ENCODE measurements around the gene ENAH. TPM values are rescaled to one million over a fixed set of nuclear protein-coding genes. Genes with fewer than 3 reads are reported as not detected.

Gene ENAH
- total RNA-seq, 1 experiment from 2014 or later, result 246 TPM

GRCh38 chr1:225593414-225593813 is 59.5 kb downstream of the ENAH start:
- Histone ChIP-seq H3K36me3 (peaks cover 23% of the 10 kb centered on the region), H3K27me3 (no peaks in the 10 kb centered on the region), H3K27ac (no peak overlapping the region), H3K4me1 (peaks cover 22% of the 10 kb centered on the region), H3K4me3 (no peak overlapping the region), H3K9me3 (replicated peaks) (no peaks in the 10 kb centered on the region)
- no peak for DNase-seq

GRCh38 chr1:225592362-225593025 is 60.4 kb downstream of the ENAH start:
- Histone ChIP-seq H3K27me3 (no peaks in the 10 kb centered on the region), H3K4me1 (peaks cover 22% of the 10 kb centered on the region)

DNA sequence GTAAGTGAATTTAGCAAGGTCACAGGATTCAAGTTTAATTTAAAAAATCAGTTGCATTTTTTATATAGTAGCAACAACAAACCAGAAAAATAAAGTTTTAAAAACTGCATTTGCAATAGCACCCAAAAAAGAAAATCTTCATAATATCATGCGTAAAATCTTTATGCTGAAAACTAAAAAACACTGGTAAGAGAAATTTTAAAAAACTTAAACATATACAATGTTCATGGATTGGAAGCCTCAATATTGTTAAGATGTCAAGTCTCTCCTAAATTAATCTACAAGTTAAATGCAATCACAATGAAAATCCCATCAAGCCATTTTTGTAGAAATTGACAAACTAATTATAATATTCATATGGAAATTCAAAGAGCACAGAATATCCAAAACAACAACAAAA is 65.6 kb downstream of the ENAH start:
- Histone ChIP-seq H3K4me3 (no peak overlapping the region), H3K27ac (no peak overlapping the region), H3K9me3 (replicated peaks) (peaks cover 3% of the 10 kb centered on the region; the same call in 1 of the 2 replicates), H3K27me3 (no peaks in the 10 kb centered on the region), H3K36me3 (peaks cover 27% of the 10 kb centered on the region), H3K4me1 (peaks cover 5% of the 10 kb centered on the region; the same call in 1 of the 2 replicates)
- no peak for DNase-seq

More at GRCh38 chr1:225592362-225593025, 60.4 kb downstream of the ENAH start:
- no peaks in the 10 kb centered on the region for H3K9me3 ChIP-seq (replicated peaks)
- no peak overlapping the region for H3K27ac ChIP-seq
- no peak for DNase-seq
- H3K36me3 ChIP-seq, result peaks cover 29% of the 10 kb centered on the region
- H3K4me3 ChIP-seq, result no peak overlapping the region

DNA sequence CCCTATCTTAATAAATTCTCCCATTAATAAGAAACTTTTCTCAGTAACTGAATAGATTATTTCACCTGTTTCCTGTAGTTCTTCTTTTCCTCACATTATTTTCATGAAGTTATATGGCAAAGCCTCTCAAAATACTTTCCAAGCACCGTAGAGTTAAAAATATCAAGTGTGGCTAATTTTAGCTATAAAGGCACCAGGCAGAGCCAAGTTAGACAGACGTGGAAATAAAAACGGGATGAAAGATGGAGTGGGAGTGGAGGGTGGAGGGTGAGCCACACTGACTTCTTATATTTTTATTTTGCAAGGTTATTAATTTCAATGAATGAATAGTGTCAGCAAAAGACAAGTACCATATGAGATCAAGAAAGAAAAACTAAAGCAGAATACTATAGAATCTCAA is 71.7 kb downstream of the ENAH start:
- Histone ChIP-seq H3K27me3 (no peaks in the 10 kb centered on the region), H3K4me1 (peaks cover 16% of the 10 kb centered on the region), H3K36me3 (peaks cover 14% of the 10 kb centered on the region), H3K27ac (no peak overlapping the region), H3K4me3 (no peak overlapping the region), H3K9me3 (replicated peaks) (no peaks in the 10 kb centered on the region)
- DNase-seq, result no peak

DNA sequence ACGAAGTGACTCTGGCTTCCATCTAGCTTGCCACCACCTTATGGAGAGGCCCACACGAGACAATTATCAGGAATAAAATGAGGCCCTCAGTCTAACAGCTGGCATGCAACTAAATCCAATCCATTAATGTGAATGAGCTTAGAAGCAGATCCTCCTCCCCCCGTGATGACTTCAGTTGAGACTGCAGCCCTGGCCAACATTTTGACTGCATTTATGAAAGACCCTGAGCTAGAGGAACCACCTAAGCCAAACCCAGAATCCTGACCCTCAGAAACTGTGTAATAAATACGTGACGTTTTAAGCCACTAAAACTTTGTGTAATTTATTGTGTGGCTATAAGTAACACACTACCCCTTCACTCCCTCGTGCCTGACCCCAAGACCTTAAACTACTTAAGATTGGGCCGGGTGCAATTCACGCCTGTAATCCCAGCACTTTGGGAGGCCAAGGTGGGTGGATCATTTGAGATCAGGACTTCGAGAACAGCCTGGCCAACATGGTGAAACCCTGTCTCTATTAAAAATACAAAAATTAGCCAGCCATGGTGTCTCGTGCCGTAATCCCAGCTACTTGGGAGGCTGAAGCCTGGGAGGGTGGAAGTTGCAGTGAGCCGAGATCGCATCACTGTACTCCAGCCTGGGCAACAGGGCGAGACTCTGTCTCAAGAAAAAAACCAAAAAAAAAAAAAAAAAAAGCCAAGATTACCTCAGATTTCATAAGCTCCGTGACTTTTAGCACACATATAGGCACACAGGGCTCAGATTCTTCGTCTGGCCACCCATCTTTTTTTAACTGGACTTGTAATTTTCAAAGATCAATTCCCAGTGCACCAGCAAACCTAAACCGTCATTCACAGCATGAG is 72.5 kb downstream of the ENAH start:
- H3K4me1 ChIP-seq, result peaks cover 16% of the 10 kb centered on the region
- H3K27ac ChIP-seq, result no peak overlapping the region
- DNase-seq, result peak; percentile 46 to 78
- H3K9me3 ChIP-seq (replicated peaks), result no peaks in the 10 kb centered on the region
- no peaks in the 10 kb centered on the region for H3K27me3 ChIP-seq
- peaks cover 15% of the 10 kb centered on the region for H3K36me3 ChIP-seq
- no peak overlapping the region for H3K4me3 ChIP-seq

- Histone ChIP-seq H3K27ac (no peak overlapping the region), H3K4me1 (peaks cover 12% of the 10 kb centered on the region), H3K36me3 (peaks cover 10% of the 10 kb centered on the region), H3K4me3 (no peak overlapping the region), H3K27me3 (no peaks in the 10 kb centered on the region), H3K9me3 (replicated peaks) (no peaks in the 10 kb centered on the region)
- DNase-seq, result no peak
These were observed 74.5 kb downstream of the ENAH start for GRCh38 chr1:225578251-225578977.

- no peaks in the 10 kb centered on the region for H3K27me3 ChIP-seq
- no peak for DNase-seq
- H3K4me3 ChIP-seq, result no peak overlapping the region
- peaks cover 11% of the 10 kb centered on the region for H3K36me3 ChIP-seq
- peaks cover 12% of the 10 kb centered on the region for H3K4me1 ChIP-seq
- no peaks in the 10 kb centered on the region for H3K9me3 ChIP-seq (replicated peaks)
- H3K27ac ChIP-seq, result no peak overlapping the region
These were observed 75.7 kb downstream of the ENAH start for GRCh38 chr1:225577241-225577640.

DNA sequence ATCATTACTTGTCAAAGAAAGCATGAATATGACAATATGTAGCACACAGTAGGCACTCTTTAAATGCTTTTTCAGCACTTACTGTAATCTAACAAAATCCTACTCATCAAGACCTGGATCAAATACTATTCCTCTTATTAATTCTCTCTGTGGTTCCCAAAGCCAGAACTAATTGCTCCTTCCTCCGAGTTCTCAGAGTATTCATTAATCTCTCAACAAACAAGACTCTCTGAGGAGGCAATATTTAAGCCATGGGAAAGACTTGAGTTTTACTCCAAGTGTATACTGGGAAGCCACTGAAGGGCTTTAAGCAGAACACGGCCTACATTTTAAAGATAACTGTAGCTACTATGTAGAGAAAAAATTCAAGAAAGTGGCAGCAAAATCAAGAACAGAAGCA is 79.7 kb downstream of the ENAH start:
- DNase-seq, result peak in 1 of 2 experiments; percentile 25
- no peaks in the 10 kb centered on the region for H3K9me3 ChIP-seq (replicated peaks)
- no peak overlapping the region for H3K4me3 ChIP-seq
- H3K4me1 ChIP-seq, result peaks cover 3% of the 10 kb centered on the region; the same call in 1 of the 2 replicates
- H3K27me3 ChIP-seq, result no peaks in the 10 kb centered on the region
- no peak overlapping the region for H3K27ac ChIP-seq
- H3K36me3 ChIP-seq, result peaks cover 6% of the 10 kb centered on the region; the same call in 1 of the 2 replicates

DNA sequence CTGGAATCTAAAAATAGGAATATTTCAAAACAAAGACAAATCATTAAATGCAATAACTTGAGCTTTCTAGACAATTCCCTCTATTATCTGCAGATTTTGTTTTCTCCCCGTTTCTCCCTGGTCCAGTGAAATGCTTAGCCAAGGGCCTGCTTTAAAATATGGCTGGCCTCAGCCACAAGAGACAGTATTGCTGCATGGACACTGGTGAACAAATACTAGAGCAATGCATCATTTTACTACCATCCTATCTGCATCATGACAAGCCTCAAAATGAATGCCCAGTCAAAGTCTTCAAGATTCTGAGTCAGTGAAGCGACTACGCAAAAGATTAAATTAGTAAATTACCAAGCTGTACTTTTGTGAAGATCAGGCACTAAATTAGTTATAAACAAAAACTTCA is 80.5 kb downstream of the ENAH start:
- Histone ChIP-seq H3K36me3 (peaks cover 9% of the 10 kb centered on the region), H3K4me3 (no peak overlapping the region), H3K27ac (no peak overlapping the region), H3K9me3 (replicated peaks) (no peaks in the 10 kb centered on the region), H3K27me3 (no peaks in the 10 kb centered on the region), H3K4me1 (peaks cover 8% of the 10 kb centered on the region)
- no peak for DNase-seq

DNA sequence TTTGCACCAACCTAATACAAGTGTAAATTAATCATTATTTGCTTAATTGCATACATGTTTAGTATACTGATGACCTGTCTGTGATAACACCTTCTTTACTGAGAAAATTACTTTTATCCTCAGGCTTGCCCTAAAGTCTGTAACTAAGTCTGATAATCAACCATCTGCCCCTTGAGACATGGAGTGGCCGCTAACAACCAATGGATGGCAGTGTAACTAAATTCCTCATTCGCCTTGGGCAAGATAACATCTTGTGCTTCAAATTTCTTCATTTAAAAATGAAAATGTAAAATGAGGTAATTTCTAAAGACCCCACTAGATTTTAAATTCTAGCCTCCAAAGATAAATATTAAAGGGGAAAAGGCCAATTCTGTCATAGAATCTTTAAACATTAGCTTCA is 85.1 kb downstream of the ENAH start:
- H3K36me3 ChIP-seq, result peaks cover 48% of the 10 kb centered on the region
- peak in 1 of 2 experiments; percentile 44 for DNase-seq
- H3K4me3 ChIP-seq, result no peak overlapping the region
- peaks cover 11% of the 10 kb centered on the region for H3K4me1 ChIP-seq
- no peak overlapping the region for H3K27ac ChIP-seq
- H3K9me3 ChIP-seq (replicated peaks), result no peaks in the 10 kb centered on the region
- H3K27me3 ChIP-seq, result no peaks in the 10 kb centered on the region

DNA sequence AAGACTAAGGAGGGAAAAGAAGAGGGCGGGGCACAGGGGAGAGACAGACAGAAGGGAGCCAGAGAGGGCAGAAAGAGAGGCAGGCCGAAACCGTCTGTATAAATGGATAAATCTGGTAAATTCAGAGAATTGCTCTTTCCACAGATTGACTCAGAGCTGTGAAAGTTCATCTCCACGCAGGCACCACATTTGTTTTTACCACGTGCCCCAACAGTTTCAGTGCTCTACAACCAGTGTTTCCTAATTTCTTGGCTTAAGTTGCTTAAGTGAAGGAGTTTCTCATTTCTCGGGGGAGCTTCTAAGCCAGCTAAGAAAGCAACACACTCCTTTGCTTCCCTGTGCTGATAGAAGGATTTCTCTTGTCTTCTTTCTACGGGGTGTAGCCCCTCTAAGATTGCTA is 87.1 kb downstream of the ENAH start:
- Histone ChIP-seq H3K4me1 (peaks cover 11% of the 10 kb centered on the region), H3K4me3 (no peak overlapping the region), H3K36me3 (peaks cover 60% of the 10 kb centered on the region), H3K27me3 (no peaks in the 10 kb centered on the region), H3K27ac (no peak overlapping the region), H3K9me3 (replicated peaks) (no peaks in the 10 kb centered on the region)
- no peak for DNase-seq

DNA sequence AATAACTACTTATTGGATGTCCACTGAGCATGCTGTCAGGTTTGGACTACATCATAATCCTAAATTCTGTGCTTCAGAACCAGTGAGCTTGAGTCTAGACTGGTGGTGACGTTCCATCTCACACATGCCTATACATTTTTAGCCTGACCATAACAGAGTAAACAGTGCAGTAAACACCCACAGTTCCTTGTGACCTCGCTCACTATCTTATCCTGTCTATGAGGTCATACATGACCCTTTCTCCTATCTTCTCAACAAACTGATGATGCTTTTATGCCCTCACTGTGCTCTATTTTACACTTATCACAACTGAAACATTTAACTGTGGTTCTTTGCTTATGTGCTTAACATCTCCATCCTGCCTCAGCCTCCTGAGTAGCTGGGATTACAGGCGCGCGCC is 91.2 kb downstream of the ENAH start:
- Histone ChIP-seq H3K27me3 (no peaks in the 10 kb centered on the region), H3K27ac (no peak overlapping the region), H3K36me3 (peaks cover 88% of the 10 kb centered on the region), H3K4me3 (no peak overlapping the region), H3K9me3 (replicated peaks) (peaks cover 2% of the 10 kb centered on the region; the same call in 1 of the 2 replicates), H3K4me1 (0 out of 2 replicates have a peak, but pooled peaks cover 4% of the 10 kb centered on the region)
- DNase-seq, result no peak

GRCh38 chr1:225559902-225560301 is 93.0 kb downstream of the ENAH start:
- Histone ChIP-seq H3K36me3 (peaks cover 80% of the 10 kb centered on the region), H3K27me3 (no peaks in the 10 kb centered on the region), H3K4me3 (no peak overlapping the region), H3K9me3 (replicated peaks) (peaks cover 5% of the 10 kb centered on the region; the same call in 1 of the 2 replicates), H3K4me1 (0 out of 2 replicates have a peak, but pooled peaks cover 4% of the 10 kb centered on the region), H3K27ac (no peak overlapping the region)
- DNase-seq, result no peak

DNA sequence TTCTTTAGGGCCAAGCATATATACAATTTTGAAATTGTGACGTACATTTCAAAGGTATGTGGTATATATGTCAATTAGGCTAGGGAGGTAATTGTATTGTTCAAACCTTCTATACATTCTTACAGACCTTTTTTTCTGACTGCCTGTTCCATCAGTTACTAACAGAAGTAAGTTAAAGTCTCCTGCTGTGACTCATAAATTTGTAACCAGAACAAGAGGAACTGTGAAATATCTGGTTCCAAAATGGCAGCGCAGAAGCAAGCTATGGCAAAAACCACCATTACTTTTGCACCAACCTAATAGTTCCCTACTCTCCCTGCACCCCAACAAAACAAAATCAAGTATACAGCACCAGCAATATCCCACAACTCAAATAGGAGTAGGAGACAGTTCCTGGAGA is 93.6 kb downstream of the ENAH start:
- Histone ChIP-seq H3K9me3 (replicated peaks) (peaks cover 5% of the 10 kb centered on the region; the same call in 1 of the 2 replicates), H3K4me1 (0 out of 2 replicates have a peak, but pooled peaks cover 4% of the 10 kb centered on the region), H3K27ac (no peak overlapping the region), H3K27me3 (no peaks in the 10 kb centered on the region), H3K4me3 (no peak overlapping the region), H3K36me3 (peaks cover 80% of the 10 kb centered on the region)
- no peak for DNase-seq

Data from SJCRH30 (cell line).